GM19351 (cell line): Measurements from ENCODE around the gene IGSF21.

ENCODE experiments used
- ATAC-seq: cut with Tn5 transposase; IDR thresholded peaks from one replicate; pipeline ENCODE4 v1.9.1; 2021; ENCODE audit warnings: mild to moderate bottlenecking, moderate library complexity; ENCODE audit not compliant: unreplicated experiment

IGSF21 gene

DNA sequence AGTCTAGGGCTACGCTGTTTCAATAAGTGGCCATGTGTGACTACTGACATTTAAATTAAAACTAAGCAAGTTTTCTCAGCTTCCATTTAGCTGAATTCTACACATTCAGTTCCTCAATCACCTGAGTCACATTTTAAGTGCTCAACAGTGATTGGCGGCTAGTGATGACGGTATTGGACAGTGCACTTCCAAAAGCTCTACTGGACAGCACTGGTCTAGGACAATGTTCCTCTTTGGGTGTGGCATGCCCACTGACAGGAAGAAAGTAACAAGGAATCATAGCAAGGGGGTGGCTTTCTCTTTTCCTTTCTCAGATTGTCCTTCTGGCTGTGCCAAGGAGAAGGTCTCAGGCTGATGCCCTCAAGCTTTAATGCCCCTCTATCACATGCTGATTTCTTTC, 11.7 kb downstream of the IGSF21 start:
- no peak for ATAC-seq

- ATAC-seq = no peak
Observed at GRCh38 chr1:18119771-18120377, 12.3 kb downstream of the IGSF21 start.

- ATAC-seq = no peak
Observed at GRCh38 chr1:18120638-18121037, 13.0 kb downstream of the IGSF21 start.

GRCh38 chr1:18121072-18121820, 13.6 kb downstream of the IGSF21 start:
- ATAC-seq = no peak

DNA sequence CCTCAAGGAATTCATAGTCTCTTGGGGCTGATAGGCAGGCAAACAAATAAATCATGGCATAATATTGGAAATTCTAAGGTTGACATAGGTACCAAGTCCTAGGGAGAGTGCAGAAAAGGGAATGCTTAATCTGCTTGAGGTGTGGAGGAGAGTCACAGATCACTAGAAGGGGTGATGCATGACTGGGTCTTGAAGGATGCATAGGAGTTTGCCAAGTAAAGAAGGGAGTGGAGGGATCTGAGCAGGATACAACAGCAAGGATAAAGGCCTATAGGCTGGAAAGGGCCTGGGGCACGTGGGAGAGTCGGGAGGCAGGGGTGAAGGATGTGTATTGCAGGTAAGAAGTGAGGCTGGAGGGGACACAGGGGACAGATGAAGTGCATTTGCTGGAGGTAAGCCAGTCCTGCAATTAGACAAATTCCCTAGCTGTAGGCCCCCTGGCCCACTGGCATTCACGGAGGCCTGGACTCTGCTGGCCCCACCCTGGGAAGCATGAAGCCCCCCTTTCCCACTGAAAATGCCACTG, 15.9 kb downstream of the IGSF21 start:
- no peak for ATAC-seq

DNA sequence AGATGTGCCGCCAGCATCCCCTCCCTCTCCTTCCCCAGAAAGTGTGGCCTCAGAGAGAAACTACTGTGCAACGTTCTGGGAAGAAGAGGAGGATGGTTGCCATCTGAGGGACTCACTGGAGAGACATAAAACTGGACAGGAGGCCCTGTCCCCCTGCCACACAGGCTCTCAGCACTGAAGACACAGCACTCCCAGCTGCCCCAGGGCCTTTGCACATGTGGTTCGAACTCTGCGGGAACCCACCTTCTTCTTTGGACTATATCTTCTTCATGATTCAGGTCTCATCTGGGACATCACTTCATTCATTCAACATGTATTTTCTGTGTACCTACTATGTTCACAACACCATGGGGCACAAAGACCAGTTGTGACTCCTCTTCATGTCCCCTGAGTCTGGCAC, 17.4 kb downstream of the IGSF21 start:
- ATAC-seq = no peak

DNA sequence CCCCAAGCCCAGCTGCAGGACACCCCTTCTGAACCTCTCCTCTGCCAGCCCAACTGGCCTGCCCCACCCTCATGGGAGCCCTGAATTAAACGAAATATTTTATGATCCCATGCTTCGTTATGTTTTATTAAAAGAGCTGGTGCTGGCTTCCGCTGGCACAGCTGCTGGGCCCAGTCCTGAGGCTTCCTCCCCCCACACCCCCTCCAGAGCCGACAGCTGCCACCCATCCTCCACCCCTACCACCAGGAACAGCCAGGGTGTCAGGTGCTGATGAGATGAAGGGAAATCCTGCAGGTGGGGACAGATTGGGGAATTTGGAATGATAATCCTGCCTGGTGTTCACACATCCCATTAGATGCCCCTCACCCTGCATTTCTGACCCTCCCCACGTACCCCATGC, 19.0 kb downstream of the IGSF21 start:
- ATAC-seq = no peak

DNA sequence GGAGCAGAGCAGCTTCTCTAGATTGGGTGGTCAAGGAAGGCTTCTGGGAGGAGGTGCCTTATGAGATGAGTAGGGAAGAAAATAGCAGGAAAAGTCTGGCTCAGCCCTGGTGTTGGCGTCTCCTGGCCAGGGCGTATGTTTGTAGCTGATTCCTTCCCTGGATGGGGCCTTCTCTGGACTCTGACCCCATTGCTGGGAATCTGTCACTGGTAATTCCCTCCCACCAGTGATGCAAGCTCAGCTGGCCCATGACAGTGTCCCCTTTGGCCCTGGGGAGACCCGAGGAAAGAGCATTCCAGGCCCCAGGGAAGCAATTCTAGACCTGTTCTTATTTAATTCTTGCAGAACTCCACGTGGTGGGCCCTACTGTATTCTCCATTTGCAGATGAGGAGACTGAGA, 20.7 kb downstream of the IGSF21 start:
- ATAC-seq = no peak

- ATAC-seq = no peak
Observed at GRCh38 chr1:18130356-18130755, 22.8 kb downstream of the IGSF21 start.

DNA sequence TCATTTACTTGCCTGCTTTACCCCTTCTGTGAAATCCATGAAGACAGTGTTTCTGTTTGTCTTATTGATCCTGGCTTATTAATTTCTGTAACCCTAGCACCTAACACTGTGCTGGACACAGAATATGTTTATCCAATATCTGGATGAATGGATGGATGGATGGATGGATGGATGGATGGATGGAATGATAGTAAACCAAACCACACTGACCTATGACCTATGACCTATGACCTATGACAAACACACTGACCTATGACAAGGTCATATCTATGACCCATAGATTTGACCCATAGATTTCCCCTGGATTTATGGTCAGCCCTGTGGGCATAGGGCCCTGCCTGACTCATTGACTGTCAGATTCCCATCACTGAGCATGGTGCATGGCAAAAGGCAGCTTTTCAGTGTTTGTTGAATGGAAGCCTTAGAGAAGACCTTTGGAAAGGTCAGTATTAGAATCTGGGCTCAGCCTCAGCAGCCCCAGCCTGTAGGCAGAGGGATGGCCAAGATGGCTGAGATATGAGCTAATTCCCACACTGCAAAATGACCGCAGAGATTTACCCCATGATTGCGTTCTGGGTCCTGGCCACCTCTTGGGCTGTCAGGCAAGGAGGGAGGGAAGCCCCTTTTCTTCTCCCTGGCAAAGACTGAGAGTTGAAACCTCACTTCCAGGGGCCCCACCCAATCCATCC, 24.6 kb downstream of the IGSF21 start:
- no peak for ATAC-seq

DNA sequence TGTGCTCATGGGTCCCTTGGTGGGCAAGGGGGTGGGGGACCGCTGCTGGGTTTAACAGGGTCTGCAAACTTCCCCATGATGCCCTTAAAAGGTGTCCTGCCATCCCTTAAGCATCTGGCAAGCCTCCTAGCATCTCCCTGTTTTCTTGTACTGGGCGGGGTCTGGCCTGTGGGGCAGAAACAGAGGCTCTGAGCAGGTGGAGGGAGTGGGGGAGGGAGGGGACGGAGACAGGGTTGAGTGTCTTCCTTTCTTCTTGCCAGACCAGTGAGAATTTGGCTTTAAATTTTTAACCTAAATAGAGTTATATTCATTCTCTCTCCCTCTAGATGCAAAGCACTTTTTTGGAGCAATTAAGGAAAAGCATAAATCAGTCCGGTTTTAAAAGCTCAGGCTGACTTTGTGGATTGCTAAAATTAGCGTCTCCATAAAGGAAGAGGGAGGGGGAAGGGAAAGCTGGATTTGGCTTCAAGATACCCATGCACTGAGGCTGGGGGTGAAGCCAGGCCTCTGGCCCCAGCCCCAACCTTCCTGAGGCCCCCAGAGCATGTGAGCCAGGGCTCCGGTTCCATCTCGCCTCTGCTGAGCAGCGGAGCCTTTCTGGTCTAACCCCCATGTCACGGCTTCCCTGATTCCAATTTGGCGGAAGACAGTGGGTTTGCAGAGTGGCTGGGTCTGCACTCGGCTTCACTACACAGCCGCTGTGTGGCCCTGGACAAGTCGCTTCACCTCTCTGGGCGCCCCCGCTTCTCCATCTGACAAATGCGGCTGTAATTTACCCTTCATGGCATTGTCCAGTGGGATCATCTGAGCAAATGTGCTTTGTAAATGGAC, 25.3 kb downstream of the IGSF21 start:
- no peak for ATAC-seq

- ATAC-seq = no peak
Observed at GRCh38 chr1:18134324-18135046, 26.9 kb downstream of the IGSF21 start.

GRCh38 chr1:18137759-18138345, 30.3 kb downstream of the IGSF21 start:
- no peak for ATAC-seq

DNA sequence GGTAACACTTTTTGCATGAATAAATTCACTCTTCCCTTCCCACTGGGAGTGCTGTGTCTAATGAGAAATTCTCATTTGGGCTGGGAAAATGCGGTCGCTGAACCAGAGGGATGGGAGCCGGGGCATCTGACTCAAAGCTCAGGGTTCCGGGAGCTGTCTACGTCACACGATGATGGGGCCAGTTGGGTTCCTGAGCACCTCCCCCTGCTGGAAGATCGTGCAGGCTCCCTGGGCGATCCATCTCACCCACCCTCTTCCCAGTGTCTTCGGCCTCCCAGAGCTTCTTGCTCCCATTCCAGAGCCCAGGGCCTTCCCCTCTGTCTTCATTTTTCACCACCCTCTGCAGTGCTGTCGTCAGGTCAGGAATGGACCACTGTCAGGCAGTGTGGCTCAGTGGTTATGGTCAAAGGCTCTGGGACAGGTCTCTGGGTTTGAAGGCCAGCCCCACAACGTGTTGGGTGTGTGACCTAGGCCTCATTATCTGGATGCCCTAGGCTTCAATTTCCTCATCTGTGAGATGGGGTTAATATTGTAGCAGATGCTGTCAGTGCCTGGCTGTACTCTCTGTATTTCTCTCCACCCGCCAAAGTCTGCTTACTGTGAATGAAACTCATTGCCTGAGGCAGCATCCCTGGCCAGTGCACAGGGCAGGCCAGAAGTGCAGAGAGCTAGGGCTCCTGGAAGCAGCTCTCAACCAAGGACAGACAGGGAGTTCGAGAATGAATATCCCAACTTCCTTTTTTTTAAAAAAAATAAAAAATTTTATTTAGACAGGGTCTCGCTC, 31.8 kb downstream of the IGSF21 start:
- no peak for ATAC-seq

DNA sequence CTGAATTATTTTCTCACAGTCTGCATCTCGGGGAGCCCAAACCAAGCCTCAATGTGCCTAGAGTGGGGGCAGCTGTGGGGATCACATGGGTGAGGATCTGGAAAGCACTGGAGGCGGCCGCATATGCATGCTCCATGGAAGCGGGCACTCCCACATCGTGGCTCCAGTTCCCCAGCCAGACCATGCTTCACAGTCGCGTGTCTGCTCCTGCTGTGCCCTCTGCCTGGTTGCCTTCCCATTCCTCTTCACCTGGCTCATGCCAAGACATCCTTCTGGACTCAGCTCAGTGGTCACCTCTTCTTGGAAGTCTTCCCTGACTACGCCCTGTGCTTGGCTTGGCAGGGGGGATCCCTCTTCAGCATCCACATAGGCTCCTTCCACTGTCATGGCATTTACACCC, 32.8 kb downstream of the IGSF21 start:
- no peak for ATAC-seq

DNA sequence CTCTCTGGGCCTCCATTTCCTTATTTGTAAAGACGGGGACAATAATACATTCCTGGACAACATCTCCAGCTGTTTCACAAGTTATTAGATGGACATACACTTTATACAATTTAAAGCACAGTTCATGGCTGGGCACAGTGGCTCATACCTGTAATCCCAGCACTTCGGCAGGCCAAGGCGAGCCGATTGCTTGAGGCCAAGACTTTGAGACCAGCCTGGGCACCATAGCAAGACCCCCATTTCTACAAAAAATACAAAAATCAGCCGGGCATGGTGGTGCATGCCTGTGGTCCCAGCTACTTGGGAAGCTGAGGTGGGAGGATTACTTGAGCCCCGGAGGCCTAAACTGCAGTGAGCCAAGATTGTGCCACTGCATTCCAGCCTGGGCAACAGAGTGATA, 34.1 kb downstream of the IGSF21 start:
- ATAC-seq = no peak

DNA sequence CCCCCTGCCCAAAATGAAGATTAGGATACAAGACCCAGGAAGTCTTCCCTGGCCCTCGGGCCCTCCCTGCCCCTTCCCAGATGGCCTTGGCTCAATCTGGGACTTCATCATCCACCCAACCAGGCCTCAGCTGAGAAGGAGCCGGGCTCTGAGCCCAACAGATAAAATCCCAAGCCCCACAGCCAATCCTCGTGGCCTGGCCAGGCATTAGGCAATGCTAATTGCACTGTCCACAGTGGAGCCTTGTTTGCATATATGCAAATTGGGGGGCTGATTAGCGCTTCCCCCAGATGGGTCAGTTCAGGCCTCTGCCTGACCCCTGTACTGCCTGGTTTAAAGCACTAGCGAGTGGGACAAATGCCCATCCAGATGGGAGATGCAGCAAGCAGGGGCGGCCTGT, 34.9 kb downstream of the IGSF21 start:
- ATAC-seq = no peak

DNA sequence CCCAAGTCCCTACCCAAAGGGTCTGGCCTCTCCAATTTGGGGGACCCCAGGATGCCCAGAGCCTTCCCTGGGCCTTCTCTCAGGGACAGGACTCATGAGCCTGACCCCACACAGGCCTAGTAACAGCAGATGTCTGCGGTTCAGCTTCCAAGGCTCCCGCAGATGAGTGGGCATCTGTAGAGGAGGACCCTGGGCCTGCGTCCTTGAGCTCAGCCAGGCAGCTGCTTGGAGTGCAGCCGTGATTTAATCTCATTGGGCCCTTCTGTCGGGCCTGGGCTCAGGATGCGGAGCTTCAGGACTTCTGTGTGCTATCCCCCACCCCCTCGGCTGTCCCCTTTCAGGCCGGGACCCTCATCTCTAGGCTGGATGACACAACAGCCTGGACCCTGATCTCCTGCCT, 35.4 kb downstream of the IGSF21 start:
- ATAC-seq = no peak

GRCh38 chr1:18144062-18144461, 36.5 kb downstream of the IGSF21 start:
- ATAC-seq = no peak
